KOPT-K1 (cell line): ENCODE results near the gene SH2D1B.

Experiments
- H3K27ac ChIP-seq: fragments of 200-600 bp; sonication (generic); 2 replicates; pipeline ENCODE4 v1.5.1; 2016; ENCODE audit warnings: antibody characterized with exemption, mild to moderate bottlenecking, low read depth, low read length; ENCODE audit not compliant: poor library complexity, severe bottlenecking
- H3K36me3 ChIP-seq: fragments of 200-600 bp; sonication (generic); 2 replicates; pipeline ENCODE4 v1.5.1; 2017; ENCODE audit warnings: antibody characterized with exemption, mild to moderate bottlenecking, low read length, moderate library complexity; ENCODE audit not compliant: insufficient read depth
- H3K9me3 ChIP-seq: fragments of 200-600 bp; sonication (generic); 2 replicates; pipeline ENCODE4 v1.5.1; 2017; ENCODE audit warnings: antibody characterized with exemption, low read length, mild to moderate bottlenecking; ENCODE audit not compliant: insufficient read depth, poor library complexity, severe bottlenecking

The SH2D1B gene

GRCh38 chr1:162380061-162380846, 31.7 kb downstream of the SH2D1B start:
- H3K36me3 ChIP-seq = no peaks in the 10 kb centered on the region
- H3K27ac ChIP-seq = no peak overlapping the region

DNA sequence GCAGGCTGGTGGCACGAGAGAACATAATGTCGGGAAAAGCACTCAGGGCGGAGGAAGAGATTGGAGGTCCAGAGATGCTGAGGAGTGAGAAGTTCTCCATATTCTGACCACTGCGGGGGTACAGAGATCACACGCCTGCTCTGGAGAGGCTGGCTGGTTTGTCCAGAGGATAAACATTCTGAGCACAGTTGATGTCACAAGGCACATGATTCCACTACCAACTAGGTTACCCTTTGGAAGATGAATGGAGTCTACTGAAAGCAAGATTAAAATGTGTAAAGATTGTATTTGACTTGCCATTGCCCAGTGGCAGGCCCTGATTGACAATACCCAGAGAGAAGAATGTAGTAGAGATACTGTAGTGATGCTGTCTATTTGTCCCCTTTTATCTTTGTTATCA, 35.2 kb downstream of the SH2D1B start, which contains the start of gene SPATA46:
TSS of gene SPATA46 (minus strand) at position 164 of the 400 bp plus-strand sequence. CDS start at position 100, 64 bp downstream.
- no peaks in the 10 kb centered on the region for H3K9me3 ChIP-seq
- no peak within 1 kb of the TSS for H3K27ac ChIP-seq
- H3K36me3 ChIP-seq = no peaks in the 10 kb centered on the region

More at GRCh38 chr1:162380061-162380846, 31.7 kb downstream of the SH2D1B start:
- no peaks in the 10 kb centered on the region for H3K9me3 ChIP-seq

GRCh38 chr1:162375463-162375862, 36.5 kb downstream of the SH2D1B start:
- Histone ChIP-seq H3K27ac (no peak overlapping the region), H3K36me3 (no peaks in the 10 kb centered on the region), H3K9me3 (no peaks in the 10 kb centered on the region)

GRCh38 chr1:162374406-162374805, 37.5 kb downstream of the SH2D1B start:
- H3K27ac ChIP-seq = no peak overlapping the region

GRCh38 chr1:162373541-162374260, 38.2 kb downstream of the SH2D1B start:
- H3K27ac ChIP-seq = no peak overlapping the region
- H3K9me3 ChIP-seq = no peaks in the 10 kb centered on the region
- H3K36me3 ChIP-seq = no peaks in the 10 kb centered on the region

More at GRCh38 chr1:162374406-162374805, 37.5 kb downstream of the SH2D1B start:
- Histone ChIP-seq H3K9me3 (no peaks in the 10 kb centered on the region), H3K36me3 (no peaks in the 10 kb centered on the region)

- no peaks in the 10 kb centered on the region for H3K36me3 ChIP-seq
- no peaks in the 10 kb centered on the region for H3K9me3 ChIP-seq
- no peak overlapping the region for H3K27ac ChIP-seq
These were observed 38.9 kb downstream of the SH2D1B start for GRCh38 chr1:162373072-162373427.

DNA sequence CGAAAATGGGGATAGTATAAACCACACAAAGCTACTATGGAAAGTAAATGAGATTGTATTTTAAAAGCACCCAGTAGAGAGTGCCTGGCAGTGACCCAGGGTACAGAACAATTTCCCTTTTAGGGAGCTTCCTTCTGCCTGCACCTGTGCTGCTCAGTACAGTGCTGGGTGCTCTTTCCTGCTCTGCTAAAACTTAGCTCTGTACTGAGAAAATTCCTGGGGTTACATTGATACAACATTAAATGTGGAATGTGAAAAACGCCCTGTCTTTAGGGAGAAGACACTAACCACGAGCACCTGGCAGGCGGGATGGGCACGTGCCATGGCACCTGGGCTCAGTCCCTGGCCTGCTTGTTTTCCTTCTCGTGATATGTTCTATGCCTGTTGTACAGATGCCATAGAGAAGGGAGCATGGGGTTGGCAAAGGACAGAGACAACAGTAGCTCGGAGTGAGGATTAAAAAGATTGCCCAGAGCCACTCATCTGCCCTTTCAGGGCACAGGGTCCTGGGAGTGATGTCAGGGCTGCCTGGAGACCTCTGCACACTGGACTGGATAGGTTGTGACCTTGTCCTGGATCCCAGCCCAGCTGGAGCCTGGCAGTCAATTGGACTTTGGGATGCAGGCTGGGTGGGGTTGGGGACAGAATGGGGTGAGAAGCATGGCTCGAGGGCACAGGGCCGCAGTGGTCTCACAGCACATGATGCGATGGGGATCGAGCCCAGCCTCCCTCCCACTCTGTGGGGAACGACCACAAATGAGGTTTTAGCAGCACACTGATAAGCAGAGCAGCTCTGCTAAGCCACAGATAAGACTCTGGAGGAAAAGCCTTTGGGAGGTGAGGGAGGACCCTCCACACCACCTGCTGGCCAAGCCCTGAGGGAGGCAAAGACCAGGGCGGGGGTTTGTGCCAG, 39.5 kb downstream of the SH2D1B start:
- no peaks in the 10 kb centered on the region for H3K36me3 ChIP-seq
- H3K27ac ChIP-seq = no peak overlapping the region
- H3K9me3 ChIP-seq = no peaks in the 10 kb centered on the region

DNA sequence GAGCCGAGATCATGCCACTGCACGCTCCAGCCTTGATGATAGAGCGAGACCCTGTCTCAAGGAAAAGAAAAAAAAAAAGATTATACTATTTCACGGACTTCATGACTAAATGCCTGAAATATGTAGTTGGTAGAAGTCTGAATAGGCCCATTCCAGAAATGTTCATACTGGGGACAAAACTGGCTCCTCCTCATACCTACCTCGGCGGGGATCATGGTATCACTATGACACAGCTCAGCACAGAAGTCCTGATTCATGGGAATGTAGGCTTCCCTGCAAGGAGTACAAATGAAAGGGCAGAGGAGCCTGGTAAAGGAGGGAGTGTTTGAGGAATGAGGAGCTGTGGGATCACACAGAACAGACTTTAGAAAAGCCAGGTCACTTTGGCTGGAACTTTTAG, 40.3 kb downstream of the SH2D1B start:
- Histone ChIP-seq H3K9me3 (no peaks in the 10 kb centered on the region), H3K36me3 (no peaks in the 10 kb centered on the region), H3K27ac (no peak overlapping the region)

GRCh38 chr1:162370721-162371120, 41.2 kb downstream of the SH2D1B start:
- no peaks in the 10 kb centered on the region for H3K36me3 ChIP-seq
- no peaks in the 10 kb centered on the region for H3K9me3 ChIP-seq

DNA sequence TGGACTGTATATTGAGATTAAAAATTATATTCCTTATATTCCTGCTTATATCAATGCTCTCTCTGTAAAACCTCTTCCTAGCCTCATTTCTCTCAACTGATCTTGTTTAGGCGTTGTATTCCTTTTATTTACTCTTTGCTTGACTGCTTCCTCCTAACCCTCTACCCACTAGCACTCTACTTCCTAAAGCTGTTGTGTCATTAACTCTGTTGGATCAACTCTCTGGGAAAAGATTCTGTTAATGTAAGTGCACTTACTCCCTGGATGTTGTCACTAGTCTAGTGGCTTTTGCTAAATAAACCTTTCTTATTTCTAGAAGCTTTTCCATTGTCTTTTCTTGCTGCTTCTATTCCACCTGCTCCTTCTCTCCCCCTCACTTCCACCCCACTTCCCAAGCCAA, 41.8 kb downstream of the SH2D1B start:
- no peaks in the 10 kb centered on the region for H3K36me3 ChIP-seq
- H3K27ac ChIP-seq = no peak overlapping the region
- H3K9me3 ChIP-seq = no peaks in the 10 kb centered on the region

More at GRCh38 chr1:162370721-162371120, 41.2 kb downstream of the SH2D1B start:
- H3K27ac ChIP-seq = no peak overlapping the region

- Histone ChIP-seq H3K9me3 (no peaks in the 10 kb centered on the region), H3K27ac (no peak overlapping the region), H3K36me3 (no peaks in the 10 kb centered on the region)
These were observed 42.4 kb downstream of the SH2D1B start for GRCh38 chr1:162369571-162369970.

GRCh38 chr1:162368451-162368850, 43.5 kb downstream of the SH2D1B start:
- H3K36me3 ChIP-seq = no peaks in the 10 kb centered on the region

DNA sequence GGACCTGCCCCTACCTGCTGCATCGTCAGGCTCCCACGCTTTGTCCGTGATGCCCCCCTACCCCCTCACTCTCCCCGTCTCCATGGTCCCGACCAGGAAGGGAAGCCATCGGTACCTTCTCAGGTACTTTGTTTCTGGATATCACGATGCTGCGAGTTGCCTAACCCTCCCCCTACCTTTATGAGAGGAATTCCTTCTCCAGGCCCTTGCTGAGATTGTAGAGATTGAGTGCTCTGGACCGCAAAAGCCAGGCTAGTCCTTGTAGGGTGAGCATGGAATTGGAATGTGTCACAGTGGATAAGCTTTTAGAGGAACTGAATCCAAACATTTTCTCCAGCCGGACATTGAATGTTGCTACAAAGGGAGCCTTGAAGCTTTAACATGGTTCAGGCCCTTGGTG, 44.2 kb downstream of the SH2D1B start:
- Histone ChIP-seq H3K36me3 (no peaks in the 10 kb centered on the region), H3K27ac (no peak overlapping the region), H3K9me3 (no peaks in the 10 kb centered on the region)

More at GRCh38 chr1:162368451-162368850, 43.5 kb downstream of the SH2D1B start:
- Histone ChIP-seq H3K27ac (no peak overlapping the region), H3K9me3 (no peaks in the 10 kb centered on the region)

DNA sequence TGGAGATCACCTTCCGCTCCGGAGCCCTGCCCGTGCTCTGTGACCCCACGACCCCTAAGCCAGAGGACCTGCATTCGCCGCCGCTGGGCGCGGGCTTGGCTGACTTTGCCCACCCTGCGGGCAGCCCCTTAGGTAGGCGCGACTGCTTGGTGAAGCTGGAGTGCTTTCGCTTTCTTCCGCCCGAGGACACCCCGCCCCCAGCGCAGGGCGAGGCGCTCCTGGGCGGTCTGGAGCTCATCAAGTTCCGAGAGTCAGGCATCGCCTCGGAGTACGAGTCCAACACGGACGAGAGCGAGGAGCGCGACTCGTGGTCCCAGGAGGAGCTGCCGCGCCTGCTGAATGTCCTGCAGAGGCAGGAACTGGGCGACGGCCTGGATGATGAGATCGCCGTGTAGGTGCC, 44.9 kb downstream of the SH2D1B start:
- H3K36me3 ChIP-seq = no peaks in the 10 kb centered on the region

GRCh38 chr1:162366671-162367070, 45.3 kb downstream of the SH2D1B start:
- Histone ChIP-seq H3K27ac (no peak overlapping the region), H3K36me3 (no peaks in the 10 kb centered on the region), H3K9me3 (no peaks in the 10 kb centered on the region)

More for the DNA sequence above, 44.9 kb downstream of the SH2D1B start:
- Histone ChIP-seq H3K9me3 (no peaks in the 10 kb centered on the region), H3K27ac (no peak overlapping the region)
